Measurements from ENCODE around the gene RRP12. TPM values are rescaled to one million over a fixed set of nuclear protein-coding genes. Genes with fewer than 3 reads are reported as not detected.
"Not testable (repeated sequence)": the region's sequence is repeated elsewhere in the genome, so short reads cannot be mapped to it uniquely, and the experiment has no call there.

The RRP12 gene
- total RNA-seq, 1 experiment from 2014 or later, result 16.5 TPM

- Histone ChIP-seq H3K27ac (ENCODE audit: low read length) (no peak overlapping the region), H3K79me2 (ENCODE audit: low read length) (no peaks in the 10 kb centered on the region), H2AFZ (ENCODE audit: low read length) (no peak overlapping the region), H3K4me3 (ENCODE audit: low read length) (no peak overlapping the region), H3K9ac (ENCODE audit: low read length) (no peak overlapping the region), H3K4me2 (ENCODE audit: low read depth, low read length, poor library complexity, severe bottlenecking) (no peak overlapping the region), H4K20me1 (ENCODE audit: insufficient read depth, low read depth, low read length) (no peaks in the 10 kb centered on the region), H3K9me2 (replicated peaks; ENCODE audit: insufficient read depth, low read length) (no peaks in the 10 kb centered on the region), H3K27me3 (ENCODE audit: low read length) (no peaks in the 10 kb centered on the region), H3K9me3 (ENCODE audit: low read length) (no peaks in the 10 kb centered on the region), H3K36me3 (ENCODE audit: insufficient read depth, low read length) (no peaks in the 10 kb centered on the region), H3K4me1 (ENCODE audit: low read length) (peaks cover 19% of the 10 kb centered on the region)
- DNase-seq, result no peak
These were observed 15.4 kb upstream of the RRP12 start for GRCh38 chr10:97416565-97416964.

DNA sequence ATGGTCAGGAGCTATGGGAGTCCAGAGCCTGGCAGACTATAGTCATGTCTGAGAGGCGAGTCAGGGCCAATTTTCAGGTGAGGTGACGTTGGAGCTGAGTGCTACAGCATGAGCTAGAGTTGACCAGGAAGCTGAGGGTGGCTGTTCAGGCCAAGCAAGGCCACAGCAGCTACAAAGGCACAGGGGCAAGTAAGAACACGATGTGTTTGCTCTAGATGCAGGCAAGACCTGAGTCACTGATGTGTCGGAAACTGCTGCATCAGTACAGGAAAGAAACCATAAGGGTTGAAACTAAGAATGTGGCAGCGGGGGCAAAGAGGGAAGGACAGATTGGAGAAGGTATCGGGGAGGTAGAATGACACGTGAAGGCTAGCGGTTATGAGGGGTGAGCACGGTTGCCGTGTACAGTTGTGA, 11.8 kb upstream of the RRP12 start:
- Histone ChIP-seq H3K4me1 (ENCODE audit: low read length) (peaks cover 7% of the 10 kb centered on the region), H3K9me3 (ENCODE audit: low read length) (no peaks in the 10 kb centered on the region), H3K4me3 (ENCODE audit: low read length) (no peak overlapping the region), H3K27ac (ENCODE audit: low read length) (no peak overlapping the region), H3K79me2 (ENCODE audit: low read length) (no peaks in the 10 kb centered on the region), H2AFZ (ENCODE audit: low read length) (no peak overlapping the region), H4K20me1 (ENCODE audit: insufficient read depth, low read depth, low read length) (no peaks in the 10 kb centered on the region), H3K4me2 (ENCODE audit: low read depth, low read length, poor library complexity, severe bottlenecking) (no peak overlapping the region), H3K27me3 (ENCODE audit: low read length) (no peaks in the 10 kb centered on the region), H3K36me3 (ENCODE audit: insufficient read depth, low read length) (no peaks in the 10 kb centered on the region), H3K9ac (ENCODE audit: low read length) (no peak overlapping the region), H3K9me2 (replicated peaks; ENCODE audit: insufficient read depth, low read length) (no peaks in the 10 kb centered on the region)
- DNase-seq, result no peak

DNA sequence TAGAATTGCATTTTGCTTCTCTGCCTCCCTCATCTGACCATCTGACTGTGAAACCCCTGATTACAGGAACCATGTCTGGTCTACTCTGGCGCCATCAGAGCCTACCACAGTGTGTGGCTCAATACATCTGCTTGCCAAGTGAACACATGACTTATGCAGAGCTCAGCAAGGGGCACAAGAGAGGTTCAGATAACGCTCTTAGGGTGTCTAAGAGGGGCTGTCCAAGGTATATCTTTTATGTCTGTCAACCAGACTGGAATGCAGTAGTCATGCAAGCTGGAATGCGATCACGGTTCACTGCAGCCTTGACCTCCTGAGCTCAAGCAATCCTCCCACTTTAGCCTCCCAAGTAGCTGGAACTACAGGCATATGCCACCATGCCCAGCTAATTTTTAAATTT, 10.3 kb upstream of the RRP12 start:
- Histone ChIP-seq H3K9me2 (replicated peaks; ENCODE audit: insufficient read depth, low read length) (no peaks in the 10 kb centered on the region), H3K27ac (ENCODE audit: low read length) (no peak overlapping the region), H3K9me3 (ENCODE audit: low read length) (no peaks in the 10 kb centered on the region), H3K4me2 (ENCODE audit: low read depth, low read length, poor library complexity, severe bottlenecking) (no peak overlapping the region), H3K36me3 (ENCODE audit: insufficient read depth, low read length) (no peaks in the 10 kb centered on the region), H3K79me2 (ENCODE audit: low read length) (no peaks in the 10 kb centered on the region), H3K4me3 (ENCODE audit: low read length) (no peak overlapping the region), H2AFZ (ENCODE audit: low read length) (no peak overlapping the region), H4K20me1 (ENCODE audit: insufficient read depth, low read depth, low read length) (no peaks in the 10 kb centered on the region), H3K27me3 (ENCODE audit: low read length) (no peaks in the 10 kb centered on the region), H3K4me1 (ENCODE audit: low read length) (peaks cover 9% of the 10 kb centered on the region), H3K9ac (ENCODE audit: low read length) (no peak overlapping the region)
- no peak for DNase-seq

DNA sequence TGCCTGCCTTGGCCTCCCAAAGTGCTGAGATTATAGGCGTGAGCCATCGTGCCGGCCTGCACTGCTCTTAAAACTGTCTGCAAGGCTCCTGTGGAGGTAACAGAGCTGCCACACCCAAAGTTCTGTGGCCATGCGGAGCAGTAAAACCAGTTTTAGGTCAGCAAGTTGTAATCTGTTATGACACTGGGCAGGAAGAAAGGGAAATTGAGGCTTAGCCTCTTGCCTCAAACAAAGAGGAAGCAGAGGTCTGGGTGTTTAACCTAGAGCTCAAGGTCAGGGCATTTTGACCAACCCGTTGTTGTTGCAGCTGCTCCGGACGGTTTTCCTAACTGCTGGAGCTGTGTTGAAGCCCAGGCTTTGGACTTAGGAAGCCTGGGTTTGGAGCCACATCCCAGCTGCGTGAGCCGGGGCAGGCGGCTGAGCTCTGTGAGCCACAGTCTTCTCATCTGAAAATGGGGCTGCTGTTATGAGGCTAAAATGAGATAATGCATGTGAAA, 7.4 kb upstream of the RRP12 start:
- Histone ChIP-seq H3K4me2 (ENCODE audit: low read depth, low read length, poor library complexity, severe bottlenecking) (no peak overlapping the region), H3K9me2 (replicated peaks; ENCODE audit: insufficient read depth, low read length) (no peaks in the 10 kb centered on the region), H3K27ac (ENCODE audit: low read length) (no peak overlapping the region), H3K4me3 (ENCODE audit: low read length) (no peak overlapping the region), H3K79me2 (ENCODE audit: low read length) (no peaks in the 10 kb centered on the region), H2AFZ (ENCODE audit: low read length) (no peak overlapping the region), H4K20me1 (ENCODE audit: insufficient read depth, low read depth, low read length) (no peaks in the 10 kb centered on the region), H3K36me3 (ENCODE audit: insufficient read depth, low read length) (no peaks in the 10 kb centered on the region), H3K9me3 (ENCODE audit: low read length) (no peaks in the 10 kb centered on the region), H3K4me1 (ENCODE audit: low read length) (peaks cover 2% of the 10 kb centered on the region), H3K27me3 (ENCODE audit: low read length) (no peaks in the 10 kb centered on the region), H3K9ac (ENCODE audit: low read length) (no peak overlapping the region)
- DNase-seq, result no peak

- H3K4me2 ChIP-seq (ENCODE audit: low read depth, low read length, poor library complexity, severe bottlenecking), result no peak overlapping the region
These were observed 6.8 kb upstream of the RRP12 start for GRCh38 chr10:97407952-97408248.

GRCh38 chr10:97407211-97407951, 6.2 kb upstream of the RRP12 start:
- no peak overlapping the region for H3K27ac ChIP-seq (ENCODE audit: low read length)
- peak overlapping the region; percentile 47; the same call in 1 of the 2 replicates for H3K4me3 ChIP-seq (ENCODE audit: low read length)
- H4K20me1 ChIP-seq (ENCODE audit: insufficient read depth, low read depth, low read length), result no peaks in the 10 kb centered on the region
- H3K9me2 ChIP-seq (replicated peaks; ENCODE audit: insufficient read depth, low read length), result no peaks in the 10 kb centered on the region
- H3K27me3 ChIP-seq (ENCODE audit: low read length), result no peaks in the 10 kb centered on the region
- no peaks in the 10 kb centered on the region for H3K79me2 ChIP-seq (ENCODE audit: low read length)
- peak; percentile 82 for DNase-seq
- H3K9me3 ChIP-seq (ENCODE audit: low read length), result no peaks in the 10 kb centered on the region
- H2AFZ ChIP-seq (ENCODE audit: low read length), result no peak overlapping the region
- no peak overlapping the region for H3K9ac ChIP-seq (ENCODE audit: low read length)
- no peaks in the 10 kb centered on the region for H3K36me3 ChIP-seq (ENCODE audit: insufficient read depth, low read length)
- H3K4me1 ChIP-seq (ENCODE audit: low read length), result peaks cover 2% of the 10 kb centered on the region; the same call in 1 of the 2 replicates
- H3K4me2 ChIP-seq (ENCODE audit: low read depth, low read length, poor library complexity, severe bottlenecking), result peak overlapping the region; percentile 67

More at GRCh38 chr10:97407952-97408248, 6.8 kb upstream of the RRP12 start:
- H2AFZ ChIP-seq (ENCODE audit: low read length), result no peak overlapping the region
- no peaks in the 10 kb centered on the region for H3K27me3 ChIP-seq (ENCODE audit: low read length)
- no peaks in the 10 kb centered on the region for H3K36me3 ChIP-seq (ENCODE audit: insufficient read depth, low read length)
- no peak overlapping the region for H3K27ac ChIP-seq (ENCODE audit: low read length)
- no peak for DNase-seq
- no peaks in the 10 kb centered on the region for H3K9me3 ChIP-seq (ENCODE audit: low read length)
- no peaks in the 10 kb centered on the region for H3K79me2 ChIP-seq (ENCODE audit: low read length)
- H3K4me1 ChIP-seq (ENCODE audit: low read length), result peaks cover 2% of the 10 kb centered on the region; the same call in 1 of the 2 replicates
- no peak overlapping the region for H3K9ac ChIP-seq (ENCODE audit: low read length)
- no peaks in the 10 kb centered on the region for H3K9me2 ChIP-seq (replicated peaks; ENCODE audit: insufficient read depth, low read length)
- no peaks in the 10 kb centered on the region for H4K20me1 ChIP-seq (ENCODE audit: insufficient read depth, low read depth, low read length)
- H3K4me3 ChIP-seq (ENCODE audit: low read length), result no peak overlapping the region

DNA sequence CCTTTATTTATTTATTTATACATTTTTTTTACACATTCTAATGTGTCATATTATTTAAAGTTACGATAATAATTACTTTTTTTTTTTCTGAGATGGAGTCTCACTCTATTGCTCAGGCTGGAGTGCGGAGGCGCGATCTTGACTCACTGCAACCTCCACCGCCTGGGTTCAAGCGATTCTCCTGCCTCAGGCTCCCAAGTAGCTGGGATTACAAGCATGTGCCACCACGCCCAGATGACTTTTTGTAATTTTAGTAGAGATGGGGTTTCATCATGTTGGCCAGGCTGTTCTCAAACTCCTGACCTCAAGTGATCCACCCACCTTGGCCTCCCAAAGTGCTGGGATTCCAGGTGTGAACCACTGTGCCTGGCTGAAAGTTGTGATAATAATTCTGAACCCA, 5.3 kb upstream of the RRP12 start:
- H3K36me3 ChIP-seq (ENCODE audit: insufficient read depth, low read length); H3K4me2 ChIP-seq (ENCODE audit: low read depth, low read length, poor library complexity, severe bottlenecking); H3K27ac ChIP-seq (ENCODE audit: low read length); H3K79me2 ChIP-seq (ENCODE audit: low read length); H4K20me1 ChIP-seq (ENCODE audit: insufficient read depth, low read depth, low read length); H3K9ac ChIP-seq (ENCODE audit: low read length); DNase-seq; H3K4me3 ChIP-seq (ENCODE audit: low read length); H3K27me3 ChIP-seq (ENCODE audit: low read length); H3K4me1 ChIP-seq (ENCODE audit: low read length); H3K9me3 ChIP-seq (ENCODE audit: low read length); H3K9me2 ChIP-seq (replicated peaks; ENCODE audit: insufficient read depth, low read length): not testable (repeated sequence)
- peak overlapping the region; percentile 28; the same call in 1 of the 2 replicates for H2AFZ ChIP-seq (ENCODE audit: low read length)

GRCh38 chr10:97406064-97406463, 4.9 kb upstream of the RRP12 start:
- Histone ChIP-seq H4K20me1 (ENCODE audit: insufficient read depth, low read depth, low read length) (no peaks in the 10 kb centered on the region), H3K27ac (ENCODE audit: low read length) (no peak overlapping the region), H3K27me3 (ENCODE audit: low read length) (no peaks in the 10 kb centered on the region), H3K4me1 (ENCODE audit: low read length) (peaks cover 6% of the 10 kb centered on the region; the same call in 1 of the 2 replicates), H3K4me3 (ENCODE audit: low read length) (no peak overlapping the region), H3K79me2 (ENCODE audit: low read length) (no peaks in the 10 kb centered on the region), H2AFZ (ENCODE audit: low read length) (no peak overlapping the region), H3K9ac (ENCODE audit: low read length) (no peak overlapping the region), H3K9me2 (replicated peaks; ENCODE audit: insufficient read depth, low read length) (no peaks in the 10 kb centered on the region), H3K36me3 (ENCODE audit: insufficient read depth, low read length) (no peaks in the 10 kb centered on the region), H3K9me3 (ENCODE audit: low read length) (no peaks in the 10 kb centered on the region), H3K4me2 (ENCODE audit: low read depth, low read length, poor library complexity, severe bottlenecking) (no peak overlapping the region)
- DNase-seq, result no peak
